WTC11 (cell line): ENCODE results near the gene GRIP2. TPM values are rescaled to one million over a fixed set of nuclear protein-coding genes. Genes with fewer than 3 reads are reported as not detected.

Experiments used
- ATAC-seq: fragments of 200-7000 bp; cut with Tn5 transposase; 2 replicates; pipeline ENCODE4 v1.10.0; 2021; ENCODE audit warnings: mild to moderate bottlenecking, moderate library complexity
- CTCF ChIA-PET: fragments of 300-600 bp; sonication (Branson Sonifier 250); formaldehyde crosslinking; loops from one replicate; lab custom pipeline; 2021; ENCODE audit warnings: antibody characterized with exemption; lab: Charles Lee
- POLR2A ChIA-PET: fragments of 350-600 bp; sonication (Branson Sonifier 250); formaldehyde crosslinking; loops from one replicate; lab custom pipeline; 2021; ENCODE audit warnings: antibody characterized with exemption; lab: Charles Lee
- DNase-seq: peaks from one replicate; pipeline ENCODE4 v3.0.0; 2021; ENCODE audit warnings: low spot score
- H3K27ac Mint-ChIP-seq: 2 replicates; pipeline ENCODE4 v1.8.0; 2021; ENCODE audit warnings: mixed read lengths
- H3K27me3 Mint-ChIP-seq: 2 replicates; pipeline ENCODE4 v1.8.0; 2021; ENCODE audit warnings: low read depth, mild to moderate bottlenecking, moderate library complexity, mixed read lengths
- H3K36me3 Mint-ChIP-seq: 2 replicates; pipeline ENCODE4 v1.8.0; 2021; ENCODE audit warnings: mixed read lengths
- H3K4me1 Mint-ChIP-seq: 2 replicates; pipeline ENCODE4 v1.8.0; 2022; ENCODE audit warnings: mixed read lengths
- H3K4me3 Mint-ChIP-seq: 2 replicates; pipeline ENCODE4 v1.8.0; 2021; ENCODE audit warnings: mild to moderate bottlenecking, moderate library complexity, mixed read lengths
- H3K9me3 Mint-ChIP-seq: 2 replicates; pipeline ENCODE4 v1.8.0; 2021; ENCODE audit warnings: mixed read lengths
- AFF4 ChIP-seq: sonication (generic); formaldehyde crosslinking; IDR thresholded peaks from 2 replicates; pipeline ENCODE4 v1.8.1; 2023; ENCODE audit warnings: mild to moderate bottlenecking, missing genetic modification reagents, borderline replicate concordance
- CBFB ChIP-seq: sonication (generic); formaldehyde crosslinking; IDR thresholded peaks from 2 replicates; pipeline ENCODE4 v1.8.1; 2022; ENCODE audit warnings: mild to moderate bottlenecking, low read depth, missing genetic modification reagents
- CREB1 ChIP-seq: sonication (generic); formaldehyde crosslinking; IDR thresholded peaks from 2 replicates; pipeline ENCODE4 v1.8.0; 2023; ENCODE audit warnings: mild to moderate bottlenecking, missing genetic modification reagents
- FOXK1 ChIP-seq: sonication (generic); formaldehyde crosslinking; IDR thresholded peaks from 2 replicates; pipeline ENCODE4 v1.8.0; 2022; ENCODE audit warnings: mild to moderate bottlenecking, moderate library complexity, missing genetic modification reagents
- HMGXB4 ChIP-seq: sonication (generic); formaldehyde crosslinking; IDR thresholded peaks from 2 replicates; pipeline ENCODE4 v1.8.1; 2023; ENCODE audit warnings: mild to moderate bottlenecking, moderate library complexity, missing genetic modification reagents
- JAZF1 ChIP-seq: fragments of 250-450 bp; sonication (Bioruptor Pico); IDR thresholded peaks from 2 replicates; pipeline ENCODE4 v1.9.0; 2021; ENCODE audit warnings: moderate library complexity, mild to moderate bottlenecking, inconsistent platforms
- NFE2L1 ChIP-seq: sonication (generic); formaldehyde crosslinking; IDR thresholded peaks from 2 replicates; pipeline ENCODE4 v1.8.1; 2023; ENCODE audit warnings: missing genetic modification reagents
- NR2C2 ChIP-seq: sonication (generic); formaldehyde crosslinking; IDR thresholded peaks from 2 replicates; pipeline ENCODE4 v1.8.0; 2022; ENCODE audit warnings: mild to moderate bottlenecking, missing genetic modification reagents
- PRRX2 ChIP-seq: fragments of 250-450 bp; sonication (Bioruptor Pico); IDR thresholded peaks from 2 replicates; pipeline ENCODE4 v1.8.0; 2021; ENCODE audit warnings: mild to moderate bottlenecking
- RORB ChIP-seq: fragments of 250-450 bp; sonication (Bioruptor Pico); IDR thresholded peaks from 2 replicates; pipeline ENCODE4 v1.9.0; 2021; ENCODE audit warnings: mild to moderate bottlenecking
- SMAD3 ChIP-seq: sonication (generic); formaldehyde crosslinking; IDR thresholded peaks from 2 replicates; pipeline ENCODE4 v1.8.0; 2022; ENCODE audit warnings: missing genetic modification reagents, mild to moderate bottlenecking, borderline replicate concordance
- SMAD4 ChIP-seq: sonication (generic); formaldehyde crosslinking; IDR thresholded peaks from 2 replicates; pipeline ENCODE4 v1.8.0; 2022; ENCODE audit warnings: mild to moderate bottlenecking, missing genetic modification reagents
- TEAD1 ChIP-seq: sonication (generic); formaldehyde crosslinking; IDR thresholded peaks from 2 replicates; pipeline ENCODE4 v1.8.0; 2022; ENCODE audit warnings: mild to moderate bottlenecking, missing genetic modification reagents
- TEAD4 ChIP-seq: sonication (generic); formaldehyde crosslinking; IDR thresholded peaks from 2 replicates; pipeline ENCODE4 v1.8.0; 2022; ENCODE audit warnings: mild to moderate bottlenecking, missing genetic modification reagents
- USF2 ChIP-seq: sonication (generic); formaldehyde crosslinking; IDR thresholded peaks from 2 replicates; pipeline ENCODE4 v1.8.1; 2023; ENCODE audit warnings: mild to moderate bottlenecking, missing genetic modification reagents, moderate library complexity
- ZBTB21 ChIP-seq: sonication (generic); formaldehyde crosslinking; IDR thresholded peaks from 2 replicates; pipeline ENCODE4 v1.8.1; 2023; ENCODE audit warnings: mild to moderate bottlenecking, missing genetic modification reagents, borderline replicate concordance
- total RNA-seq: library from RNA; stranded (reverse); gene quantifications from 3 replicates; pipeline ENCODE4 v1.2.3, GENCODE V29; 2021
- TF ChIP-seq, protein P1 (sequence below): sonication (generic); formaldehyde crosslinking; IDR thresholded peaks from 2 replicates; pipeline ENCODE4 v1.8.1; 2022; ENCODE audit warnings: missing genetic modification reagents, borderline replicate concordance
- TF ChIP-seq, protein P2 (sequence below): sonication (generic); formaldehyde crosslinking; IDR thresholded peaks from 2 replicates; pipeline ENCODE4 v1.8.0; 2023; ENCODE audit warnings: missing genetic modification reagents, mild to moderate bottlenecking, borderline replicate concordance
- TF ChIP-seq, protein P3 (sequence below): sonication (generic); formaldehyde crosslinking; IDR thresholded peaks from 2 replicates; pipeline ENCODE4 v1.8.0; 2022; ENCODE audit warnings: missing genetic modification reagents
- TF ChIP-seq, protein P4 (sequence below): sonication (generic); formaldehyde crosslinking; IDR thresholded peaks from 2 replicates; pipeline ENCODE4 v1.8.0; 2022; ENCODE audit warnings: mild to moderate bottlenecking, missing genetic modification reagents

Gene GRIP2
- total RNA-seq, 1 experiment from 2014 or later: 12.0 TPM

DNA sequence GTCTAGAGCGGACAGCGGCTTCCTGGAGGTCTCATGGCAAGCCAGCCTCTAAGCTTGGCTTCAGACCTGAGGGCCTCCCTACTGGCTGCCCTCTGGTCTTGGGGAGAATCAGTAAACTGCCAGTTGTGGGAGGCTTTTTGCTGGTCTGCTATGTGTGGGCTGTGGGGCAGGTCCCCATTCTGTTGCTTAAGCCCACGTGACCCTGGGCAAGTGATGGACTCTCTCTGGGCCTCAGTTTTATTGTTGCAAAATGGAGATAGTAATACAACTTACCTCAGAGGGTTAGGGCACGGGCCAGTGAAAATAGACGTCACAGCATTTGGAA, 76.0 kb downstream of the GRIP2 start:
- ChIA-PET POLR2A (no interaction called here), CTCF (interaction anchor here (1.2 kb wide), 1 partner anchor 207 kb away, joined by 3 read pairs; no protein-coding TSS in a partner anchor)
- TF ChIP-seq RORB (no peak), CREB1 (CRISPR knock-in tag) (no peak), AFF4 (no peak), SMAD4 (CRISPR knock-in tag) (no peak), FOXK1 (CRISPR knock-in tag) (no peak), TEAD4 (CRISPR knock-in tag) (no peak), PRRX2 (CRISPR knock-in tag) (no peak), CBFB (no peak), HMGXB4 (no peak), JAZF1 (CRISPR knock-in tag) (no peak), SMAD3 (CRISPR knock-in tag) (no peak), TEAD1 (CRISPR knock-in tag) (no peak), ZBTB21 (CRISPR knock-in tag) (no peak), NR2C2 (CRISPR knock-in tag) (no peak), USF2 (no peak), NFE2L1 (no peak)
- TF ChIP-seq, protein P1, sequence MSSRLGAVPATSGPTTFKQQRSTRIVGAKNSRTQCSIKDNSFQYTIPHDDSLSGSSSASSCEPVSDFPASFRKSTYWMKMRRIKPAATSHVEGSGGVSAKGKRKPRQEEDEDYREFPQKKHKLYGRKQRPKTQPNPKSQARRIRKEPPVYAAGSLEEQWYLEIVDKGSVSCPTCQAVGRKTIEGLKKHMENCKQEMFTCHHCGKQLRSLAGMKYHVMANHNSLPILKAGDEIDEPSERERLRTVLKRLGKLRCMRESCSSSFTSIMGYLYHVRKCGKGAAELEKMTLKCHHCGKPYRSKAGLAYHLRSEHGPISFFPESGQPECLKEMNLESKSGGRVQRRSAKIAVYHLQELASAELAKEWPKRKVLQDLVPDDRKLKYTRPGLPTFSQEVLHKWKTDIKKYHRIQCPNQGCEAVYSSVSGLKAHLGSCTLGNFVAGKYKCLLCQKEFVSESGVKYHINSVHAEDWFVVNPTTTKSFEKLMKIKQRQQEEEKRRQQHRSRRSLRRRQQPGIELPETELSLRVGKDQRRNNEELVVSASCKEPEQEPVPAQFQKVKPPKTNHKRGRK (CRISPR knock-in tag): no peak
- TF ChIP-seq, protein P2, sequence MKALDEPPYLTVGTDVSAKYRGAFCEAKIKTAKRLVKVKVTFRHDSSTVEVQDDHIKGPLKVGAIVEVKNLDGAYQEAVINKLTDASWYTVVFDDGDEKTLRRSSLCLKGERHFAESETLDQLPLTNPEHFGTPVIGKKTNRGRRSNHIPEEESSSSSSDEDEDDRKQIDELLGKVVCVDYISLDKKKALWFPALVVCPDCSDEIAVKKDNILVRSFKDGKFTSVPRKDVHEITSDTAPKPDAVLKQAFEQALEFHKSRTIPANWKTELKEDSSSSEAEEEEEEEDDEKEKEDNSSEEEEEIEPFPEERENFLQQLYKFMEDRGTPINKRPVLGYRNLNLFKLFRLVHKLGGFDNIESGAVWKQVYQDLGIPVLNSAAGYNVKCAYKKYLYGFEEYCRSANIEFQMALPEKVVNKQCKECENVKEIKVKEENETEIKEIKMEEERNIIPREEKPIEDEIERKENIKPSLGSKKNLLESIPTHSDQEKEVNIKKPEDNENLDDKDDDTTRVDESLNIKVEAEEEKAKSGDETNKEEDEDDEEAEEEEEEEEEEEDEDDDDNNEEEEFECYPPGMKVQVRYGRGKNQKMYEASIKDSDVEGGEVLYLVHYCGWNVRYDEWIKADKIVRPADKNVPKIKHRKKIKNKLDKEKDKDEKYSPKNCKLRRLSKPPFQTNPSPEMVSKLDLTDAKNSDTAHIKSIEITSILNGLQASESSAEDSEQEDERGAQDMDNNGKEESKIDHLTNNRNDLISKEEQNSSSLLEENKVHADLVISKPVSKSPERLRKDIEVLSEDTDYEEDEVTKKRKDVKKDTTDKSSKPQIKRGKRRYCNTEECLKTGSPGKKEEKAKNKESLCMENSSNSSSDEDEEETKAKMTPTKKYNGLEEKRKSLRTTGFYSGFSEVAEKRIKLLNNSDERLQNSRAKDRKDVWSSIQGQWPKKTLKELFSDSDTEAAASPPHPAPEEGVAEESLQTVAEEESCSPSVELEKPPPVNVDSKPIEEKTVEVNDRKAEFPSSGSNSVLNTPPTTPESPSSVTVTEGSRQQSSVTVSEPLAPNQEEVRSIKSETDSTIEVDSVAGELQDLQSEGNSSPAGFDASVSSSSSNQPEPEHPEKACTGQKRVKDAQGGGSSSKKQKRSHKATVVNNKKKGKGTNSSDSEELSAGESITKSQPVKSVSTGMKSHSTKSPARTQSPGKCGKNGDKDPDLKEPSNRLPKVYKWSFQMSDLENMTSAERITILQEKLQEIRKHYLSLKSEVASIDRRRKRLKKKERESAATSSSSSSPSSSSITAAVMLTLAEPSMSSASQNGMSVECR (CRISPR knock-in tag): no peak
- TF ChIP-seq, protein P3, sequence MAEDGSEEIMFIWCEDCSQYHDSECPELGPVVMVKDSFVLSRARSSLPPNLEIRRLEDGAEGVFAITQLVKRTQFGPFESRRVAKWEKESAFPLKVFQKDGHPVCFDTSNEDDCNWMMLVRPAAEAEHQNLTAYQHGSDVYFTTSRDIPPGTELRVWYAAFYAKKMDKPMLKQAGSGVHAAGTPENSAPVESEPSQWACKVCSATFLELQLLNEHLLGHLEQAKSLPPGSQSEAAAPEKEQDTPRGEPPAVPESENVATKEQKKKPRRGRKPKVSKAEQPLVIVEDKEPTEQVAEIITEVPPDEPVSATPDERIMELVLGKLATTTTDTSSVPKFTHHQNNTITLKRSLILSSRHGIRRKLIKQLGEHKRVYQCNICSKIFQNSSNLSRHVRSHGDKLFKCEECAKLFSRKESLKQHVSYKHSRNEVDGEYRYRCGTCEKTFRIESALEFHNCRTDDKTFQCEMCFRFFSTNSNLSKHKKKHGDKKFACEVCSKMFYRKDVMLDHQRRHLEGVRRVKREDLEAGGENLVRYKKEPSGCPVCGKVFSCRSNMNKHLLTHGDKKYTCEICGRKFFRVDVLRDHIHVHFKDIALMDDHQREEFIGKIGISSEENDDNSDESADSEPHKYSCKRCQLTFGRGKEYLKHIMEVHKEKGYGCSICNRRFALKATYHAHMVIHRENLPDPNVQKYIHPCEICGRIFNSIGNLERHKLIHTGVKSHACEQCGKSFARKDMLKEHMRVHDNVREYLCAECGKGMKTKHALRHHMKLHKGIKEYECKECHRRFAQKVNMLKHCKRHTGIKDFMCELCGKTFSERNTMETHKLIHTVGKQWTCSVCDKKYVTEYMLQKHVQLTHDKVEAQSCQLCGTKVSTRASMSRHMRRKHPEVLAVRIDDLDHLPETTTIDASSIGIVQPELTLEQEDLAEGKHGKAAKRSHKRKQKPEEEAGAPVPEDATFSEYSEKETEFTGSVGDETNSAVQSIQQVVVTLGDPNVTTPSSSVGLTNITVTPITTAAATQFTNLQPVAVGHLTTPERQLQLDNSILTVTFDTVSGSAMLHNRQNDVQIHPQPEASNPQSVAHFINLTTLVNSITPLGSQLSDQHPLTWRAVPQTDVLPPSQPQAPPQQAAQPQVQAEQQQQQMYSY (CRISPR knock-in tag): no peak
- TF ChIP-seq, protein P4, sequence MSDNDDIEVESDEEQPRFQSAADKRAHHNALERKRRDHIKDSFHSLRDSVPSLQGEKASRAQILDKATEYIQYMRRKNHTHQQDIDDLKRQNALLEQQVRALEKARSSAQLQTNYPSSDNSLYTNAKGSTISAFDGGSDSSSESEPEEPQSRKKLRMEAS (CRISPR knock-in tag): no peak
- Mint-ChIP-seq H3K4me3 (no peak overlapping the region), H3K36me3 (peaks cover 62% of the 10 kb centered on the region), H3K9me3 (no peaks in the 10 kb centered on the region), H3K27me3 (no peaks in the 10 kb centered on the region; the same call in 1 of the 2 replicates), H3K4me1 (peaks cover 26% of the 10 kb centered on the region), H3K27ac (no peak overlapping the region)
- no peak for DNase-seq
- ATAC-seq: no peak
